ENCODE data around the gene PHC2. TPM values are rescaled to one million over a fixed set of nuclear protein-coding genes. Genes with fewer than 3 reads are reported as not detected.

PHC2 gene
- total RNA-seq, 1 donor = 85.4 TPM

GRCh38 chr1:33284049-33284448 is 146.8 kb downstream of the PHC2 start:
- DNase-seq (ENCODE audit: insufficient read length, low spot score, missing footprints) = no peak

GRCh38 chr1:33282791-33283190 is 148.1 kb downstream of the PHC2 start:
- Histone ChIP-seq H3K4me1 (ENCODE audit: insufficient read depth, low read length) (no peaks in the 10 kb centered on the region), H3K79me2 (ENCODE audit: insufficient read depth, low read length) (no peaks in the 10 kb centered on the region), H4K20me1 (ENCODE audit: insufficient read depth, low read length) (no peaks in the 10 kb centered on the region), H2AFZ (ENCODE audit: low read length) (no peak overlapping the region), H3K27ac (ENCODE audit: low read depth, low read length) (no peak overlapping the region), H3K36me3 (ENCODE audit: insufficient read depth, low read length) (peaks cover 38% of the 10 kb centered on the region), H3K9me3 (ENCODE audit: low read depth, low read length) (no peaks in the 10 kb centered on the region), H3K27me3 (ENCODE audit: insufficient read depth, low read length) (no peaks in the 10 kb centered on the region), H3K4me3 (ENCODE audit: insufficient read depth, low read length) (no peak overlapping the region), H3K4me2 (ENCODE audit: insufficient read depth, low read length) (no peak overlapping the region)
- no peak for DNase-seq (ENCODE audit: insufficient read length, low spot score, missing footprints)
- no peak for TF ChIP-seq CTCF (IDR thresholded peaks at IDR 0.05; ENCODE audit: extremely low read depth, low read depth, low read length)

More at GRCh38 chr1:33284049-33284448, 146.8 kb downstream of the PHC2 start:
- Histone ChIP-seq H3K27ac (ENCODE audit: low read depth, low read length) (no peak overlapping the region), H3K4me2 (ENCODE audit: insufficient read depth, low read length) (no peak overlapping the region), H3K36me3 (ENCODE audit: insufficient read depth, low read length) (peaks cover 38% of the 10 kb centered on the region), H4K20me1 (ENCODE audit: insufficient read depth, low read length) (peaks cover 5% of the 10 kb centered on the region), H3K79me2 (ENCODE audit: insufficient read depth, low read length) (no peaks in the 10 kb centered on the region), H2AFZ (ENCODE audit: low read length) (no peak overlapping the region), H3K27me3 (ENCODE audit: insufficient read depth, low read length) (no peaks in the 10 kb centered on the region), H3K4me1 (ENCODE audit: insufficient read depth, low read length) (no peaks in the 10 kb centered on the region), H3K9me3 (ENCODE audit: low read depth, low read length) (no peaks in the 10 kb centered on the region), H3K4me3 (ENCODE audit: insufficient read depth, low read length) (no peak overlapping the region)
- no peak for TF ChIP-seq CTCF (IDR thresholded peaks at IDR 0.05; ENCODE audit: extremely low read depth, low read depth, low read length)

- no peak overlapping the region for H3K4me2 ChIP-seq (ENCODE audit: insufficient read depth, low read length)
- no peak overlapping the region for H3K4me3 ChIP-seq (ENCODE audit: insufficient read depth, low read length)
- no peak for TF ChIP-seq CTCF (IDR thresholded peaks at IDR 0.05; ENCODE audit: extremely low read depth, low read depth, low read length)
- no peaks in the 10 kb centered on the region for H3K27me3 ChIP-seq (ENCODE audit: insufficient read depth, low read length)
- H3K9me3 ChIP-seq (ENCODE audit: low read depth, low read length) = no peaks in the 10 kb centered on the region
- H4K20me1 ChIP-seq (ENCODE audit: insufficient read depth, low read length) = no peaks in the 10 kb centered on the region
- no peaks in the 10 kb centered on the region for H3K79me2 ChIP-seq (ENCODE audit: insufficient read depth, low read length)
- no peak overlapping the region for H3K27ac ChIP-seq (ENCODE audit: low read depth, low read length)
- peak; percentile 38 for DNase-seq (ENCODE audit: insufficient read length, low spot score, missing footprints)
- H3K4me1 ChIP-seq (ENCODE audit: insufficient read depth, low read length) = no peaks in the 10 kb centered on the region
- no peak overlapping the region for H2AFZ ChIP-seq (ENCODE audit: low read length)
- H3K36me3 ChIP-seq (ENCODE audit: insufficient read depth, low read length) = peaks cover 38% of the 10 kb centered on the region
These were observed 149.2 kb downstream of the PHC2 start for GRCh38 chr1:33281554-33282303.

- Histone ChIP-seq H3K4me3 (ENCODE audit: insufficient read depth, low read length) (no peak overlapping the region), H3K27me3 (ENCODE audit: insufficient read depth, low read length) (no peaks in the 10 kb centered on the region), H3K4me1 (ENCODE audit: insufficient read depth, low read length) (no peaks in the 10 kb centered on the region), H3K9me3 (ENCODE audit: low read depth, low read length) (no peaks in the 10 kb centered on the region), H3K27ac (ENCODE audit: low read depth, low read length) (no peak overlapping the region), H3K4me2 (ENCODE audit: insufficient read depth, low read length) (no peak overlapping the region), H3K36me3 (ENCODE audit: insufficient read depth, low read length) (peaks cover 41% of the 10 kb centered on the region), H4K20me1 (ENCODE audit: insufficient read depth, low read length) (peaks cover 6% of the 10 kb centered on the region), H3K79me2 (ENCODE audit: insufficient read depth, low read length) (peaks cover 2% of the 10 kb centered on the region), H2AFZ (ENCODE audit: low read length) (no peak overlapping the region)
- peak; percentile 37 for DNase-seq (ENCODE audit: insufficient read length, low spot score, missing footprints)
- no peak for TF ChIP-seq CTCF (IDR thresholded peaks at IDR 0.05; ENCODE audit: extremely low read depth, low read depth, low read length)
These were observed 150.7 kb downstream of the PHC2 start for GRCh38 chr1:33280091-33280661.

All from osteoblast (primary cell).